HG03139 (cell line): ENCODE measurements around the gene TPRX1.
"Not testable (repeated sequence)": the region's sequence is repeated elsewhere in the genome, so short reads cannot be mapped to it uniquely, and the experiment has no call there.

Experiments
- ATAC-seq: cut with Tn5 transposase; IDR thresholded peaks from one replicate; pipeline ENCODE4 v1.9.1; 2021; ENCODE audit not compliant: unreplicated experiment

The TPRX1 gene, protein sequence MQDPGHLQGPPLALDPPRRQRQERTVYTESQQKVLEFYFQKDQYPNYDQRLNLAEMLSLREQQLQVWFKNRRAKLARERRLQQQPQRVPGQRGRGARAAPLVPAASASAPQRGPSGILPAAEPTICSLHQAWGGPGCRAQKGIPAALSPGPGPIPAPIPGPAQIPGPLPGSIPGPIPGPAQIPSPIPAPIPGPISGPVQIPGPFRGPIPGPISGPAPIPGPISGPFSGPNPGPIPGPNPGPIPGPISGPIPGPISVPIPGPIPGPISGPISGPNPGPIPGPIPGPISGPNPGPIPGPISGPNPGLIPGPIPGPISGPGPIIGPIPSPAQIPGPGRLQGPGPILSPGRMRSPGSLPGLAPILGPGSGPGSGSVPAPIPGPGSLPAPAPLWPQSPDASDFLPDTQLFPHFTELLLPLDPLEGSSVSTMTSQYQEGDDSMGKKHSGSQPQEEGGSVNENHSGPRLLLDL

DNA sequence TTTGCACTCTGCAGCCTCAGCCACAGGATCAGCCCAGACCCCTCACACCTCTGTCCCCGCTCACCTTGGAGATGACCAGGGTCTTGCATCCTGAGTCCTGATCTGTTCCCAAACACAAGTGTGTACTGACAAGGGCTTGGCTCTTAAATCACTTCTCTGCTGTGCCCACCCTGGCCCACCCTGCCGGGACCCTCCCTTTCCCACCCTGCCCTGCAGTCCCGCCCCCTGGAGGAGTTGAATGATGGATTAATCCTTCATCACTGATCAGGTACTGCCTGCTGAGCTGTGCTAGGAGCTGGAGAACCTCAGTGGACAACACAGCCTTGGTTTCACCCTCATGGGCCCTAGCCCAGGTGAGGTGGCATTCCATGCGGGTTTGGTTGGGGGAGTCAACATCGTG lies at the start of gene TPRX1:
TSS of gene TPRX1 (minus strand) at position 101 of the 400 bp plus-strand sequence. CDS start at position 89, 12 bp downstream.
- not testable (repeated sequence) for ATAC-seq

DNA sequence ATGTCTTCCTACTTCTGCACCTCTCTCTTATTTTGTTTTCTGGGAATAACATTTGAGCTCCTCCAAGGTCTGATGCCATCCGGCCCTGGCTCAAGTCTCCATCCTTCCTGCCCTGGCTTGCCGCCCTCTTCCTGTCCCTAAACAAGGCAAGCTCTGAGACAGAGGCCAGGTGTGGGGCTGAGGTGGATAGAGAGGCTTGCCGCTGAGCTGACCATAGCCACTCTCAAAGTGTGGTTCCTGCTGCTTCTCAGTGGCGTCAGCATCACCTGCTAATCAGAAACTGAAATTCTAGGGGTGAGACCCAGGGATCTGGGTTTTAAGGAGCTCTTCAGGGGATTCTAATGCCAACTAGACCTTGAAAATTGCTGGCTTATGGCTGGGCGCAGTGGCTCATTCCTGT lies 48.7 kb upstream of the TPRX1 start:
- no peak for ATAC-seq

DNA sequence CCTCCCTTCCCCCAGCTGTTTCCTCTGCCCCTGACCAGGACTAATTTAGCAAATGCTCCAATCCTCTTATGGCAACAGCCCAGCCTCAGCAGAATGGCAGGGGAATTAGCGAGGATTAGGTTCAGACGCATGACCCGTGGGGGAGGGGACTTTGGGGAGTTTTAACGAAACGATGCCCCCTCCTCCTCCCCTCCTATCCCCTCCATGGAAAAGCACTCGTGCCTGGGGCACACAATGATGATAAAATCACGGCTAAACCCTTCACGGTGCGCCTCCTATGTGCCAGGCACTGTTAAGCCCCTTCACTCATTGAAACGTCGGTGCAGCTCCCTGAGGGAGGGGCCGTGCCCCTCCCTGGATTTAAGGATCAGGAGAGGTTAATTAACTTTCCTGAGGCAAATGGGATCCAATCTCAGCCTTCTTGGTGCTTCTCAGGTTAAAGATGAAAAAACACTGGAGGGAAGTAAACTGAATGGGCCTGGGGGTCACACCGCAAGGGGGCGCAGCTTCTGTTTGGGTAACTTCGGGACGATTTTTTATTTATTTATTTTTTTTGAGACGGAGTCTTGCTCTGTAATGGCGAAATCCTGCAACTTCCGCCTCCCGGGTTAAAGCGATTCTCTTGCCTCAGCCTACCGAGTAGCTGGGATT lies 44.6 kb upstream of the TPRX1 start:
- no peak for ATAC-seq

DNA sequence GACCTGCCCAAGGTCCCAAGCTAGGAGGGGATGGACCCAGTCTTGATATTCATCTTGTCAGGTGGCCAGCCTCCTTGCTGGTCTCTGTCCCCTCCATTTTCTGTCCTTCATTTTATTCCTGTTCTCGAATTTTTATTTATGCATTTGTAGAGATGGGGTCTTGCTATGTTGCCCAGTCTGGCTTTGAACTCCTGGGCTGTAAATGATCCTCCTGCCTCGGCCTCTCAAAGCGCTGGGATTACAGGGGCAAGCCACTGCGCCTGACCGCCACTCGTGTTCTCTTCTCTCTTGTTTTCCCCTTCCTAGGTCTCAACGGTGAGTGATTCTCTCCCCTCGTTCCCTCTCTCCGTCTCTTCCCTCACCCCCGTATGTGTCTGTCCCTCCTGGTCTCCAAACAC lies 44.1 kb upstream of the TPRX1 start:
- no peak for ATAC-seq

DNA sequence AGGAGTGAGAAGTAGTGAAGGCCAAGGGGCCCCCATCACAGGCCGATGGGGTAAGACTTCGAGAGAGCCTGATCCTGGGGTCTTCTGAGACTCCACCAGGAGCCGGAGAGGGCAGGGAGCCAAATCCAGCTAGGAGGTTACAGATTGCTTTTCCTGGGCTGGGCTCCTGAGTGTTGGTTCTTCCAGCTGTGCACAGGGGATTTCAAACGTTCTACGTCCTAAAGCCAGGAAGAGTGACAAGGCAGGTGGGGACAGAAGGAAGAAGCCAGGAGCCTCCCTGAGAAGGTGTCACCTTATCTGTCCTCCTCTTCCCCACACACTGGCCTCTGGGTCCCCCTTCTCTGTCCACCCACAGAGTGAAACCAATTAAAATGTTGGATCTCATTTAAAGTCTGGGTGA lies 38.6 kb upstream of the TPRX1 start:
- no peak for ATAC-seq

DNA sequence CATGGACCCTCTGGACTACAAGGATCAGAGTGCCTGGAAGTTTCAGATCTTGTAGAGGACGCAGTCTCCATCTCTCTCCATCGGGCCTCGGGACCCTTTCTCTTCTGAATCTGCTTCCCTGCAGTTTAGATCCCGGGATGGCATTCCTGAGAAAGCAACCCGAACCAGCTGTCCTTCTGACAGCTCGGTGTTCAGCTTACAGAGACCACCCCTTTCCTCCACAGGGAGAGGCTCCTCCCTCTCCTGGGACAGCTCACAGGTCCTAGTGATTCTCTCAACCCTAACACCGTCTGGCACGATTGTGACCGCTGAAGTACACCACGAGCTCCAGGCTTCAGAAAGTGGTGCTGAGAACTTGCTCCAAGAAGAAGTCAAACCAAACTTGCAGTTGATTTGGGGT lies 35.6 kb upstream of the TPRX1 start:
- no peak for ATAC-seq

DNA sequence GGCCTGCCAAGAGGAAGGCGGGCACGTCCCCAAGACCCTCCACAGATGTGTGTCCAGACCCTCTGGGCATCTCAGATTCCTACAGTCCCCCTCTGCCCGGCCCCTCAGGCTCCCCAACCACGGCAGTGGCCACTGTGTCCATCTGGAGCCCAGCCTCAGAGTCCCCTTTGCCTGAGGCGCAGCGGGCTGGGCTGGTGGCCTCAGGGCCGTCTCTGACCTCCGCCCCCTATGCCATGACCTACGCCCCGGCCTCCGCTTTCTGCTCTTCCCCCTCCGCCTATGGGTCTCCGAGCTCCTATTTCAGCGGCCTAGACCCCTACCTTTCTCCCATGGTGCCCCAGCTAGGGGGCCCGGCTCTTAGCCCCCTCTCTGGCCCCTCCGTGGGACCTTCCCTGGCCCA lies 35.1 kb upstream of the TPRX1 start:
- no peak for ATAC-seq

DNA sequence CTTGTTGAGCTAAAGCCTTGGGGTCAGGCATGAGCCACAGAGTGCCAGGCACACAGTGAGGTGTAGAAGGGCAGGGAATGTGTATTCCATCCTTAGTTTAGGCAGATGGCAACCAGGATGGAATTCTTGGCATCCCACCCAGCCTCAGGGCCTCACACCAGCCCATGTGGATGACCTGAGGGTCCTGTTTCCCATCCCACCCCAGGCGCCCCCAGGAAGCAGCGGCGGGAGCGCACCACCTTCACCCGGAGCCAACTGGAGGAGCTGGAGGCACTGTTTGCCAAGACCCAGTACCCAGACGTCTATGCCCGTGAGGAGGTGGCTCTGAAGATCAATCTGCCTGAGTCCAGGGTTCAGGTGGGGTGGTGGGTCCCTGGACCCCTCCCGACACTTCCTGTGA lies 31.7 kb upstream of the TPRX1 start:
- no peak for ATAC-seq

DNA sequence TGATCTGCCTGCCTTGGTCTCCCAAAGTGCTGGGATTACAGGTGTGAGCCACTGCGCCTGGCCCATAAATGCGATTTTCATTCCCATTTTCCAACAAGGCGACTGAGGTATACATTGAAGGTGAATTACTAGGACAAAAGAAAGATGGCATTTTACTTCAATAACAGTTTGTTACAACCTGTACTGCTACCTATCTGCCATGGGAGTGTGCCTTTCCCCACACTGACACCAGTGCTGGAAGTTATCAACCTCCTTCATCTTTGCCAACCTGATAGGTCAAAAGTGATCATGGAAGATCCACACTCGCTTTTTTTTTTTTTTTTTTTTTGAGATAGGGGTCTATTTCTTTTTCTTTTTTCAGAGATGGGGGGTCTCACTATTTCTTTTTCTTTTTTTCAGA lies 28.4 kb upstream of the TPRX1 start:
- no peak for ATAC-seq

DNA sequence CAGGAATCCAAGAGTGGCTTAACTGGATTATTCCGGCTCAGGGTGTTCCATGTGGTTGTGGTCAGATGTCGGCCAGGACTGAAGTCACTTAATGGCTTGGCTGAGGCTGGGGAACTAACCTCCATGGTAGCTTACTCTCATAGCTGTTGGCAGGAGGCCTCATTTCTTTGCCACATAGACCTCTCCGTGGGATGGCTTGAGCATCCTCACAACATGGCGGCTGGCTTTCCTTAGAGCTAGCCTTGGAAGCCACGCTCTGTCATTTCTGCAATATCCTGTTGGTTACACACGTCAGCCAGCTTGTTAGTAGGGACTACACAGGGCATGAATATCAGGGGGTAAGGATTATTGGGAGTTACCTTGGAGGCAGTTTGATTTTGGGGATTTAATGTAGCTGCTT lies 22.4 kb upstream of the TPRX1 start:
- ATAC-seq = no peak

DNA sequence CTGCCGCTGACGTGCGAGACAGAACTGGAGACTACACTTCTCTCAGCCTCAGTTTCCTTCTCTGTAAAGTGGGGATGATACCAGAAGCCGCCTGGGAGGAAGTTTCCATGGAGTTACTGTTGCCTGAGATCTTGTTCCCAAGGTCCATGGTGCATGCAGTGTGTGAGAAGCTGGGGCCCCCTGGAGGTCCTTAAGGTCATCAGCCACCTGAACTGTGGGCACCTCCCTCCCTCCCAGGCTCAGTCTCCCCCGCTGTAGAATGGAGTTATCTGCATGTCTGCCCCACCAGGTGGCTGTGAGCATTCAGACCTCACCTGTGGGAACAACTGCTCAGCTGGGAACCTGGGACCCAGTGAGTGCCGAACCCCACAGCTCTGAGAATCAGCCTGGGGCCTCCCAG lies 20.0 kb upstream of the TPRX1 start:
- ATAC-seq = no peak

DNA sequence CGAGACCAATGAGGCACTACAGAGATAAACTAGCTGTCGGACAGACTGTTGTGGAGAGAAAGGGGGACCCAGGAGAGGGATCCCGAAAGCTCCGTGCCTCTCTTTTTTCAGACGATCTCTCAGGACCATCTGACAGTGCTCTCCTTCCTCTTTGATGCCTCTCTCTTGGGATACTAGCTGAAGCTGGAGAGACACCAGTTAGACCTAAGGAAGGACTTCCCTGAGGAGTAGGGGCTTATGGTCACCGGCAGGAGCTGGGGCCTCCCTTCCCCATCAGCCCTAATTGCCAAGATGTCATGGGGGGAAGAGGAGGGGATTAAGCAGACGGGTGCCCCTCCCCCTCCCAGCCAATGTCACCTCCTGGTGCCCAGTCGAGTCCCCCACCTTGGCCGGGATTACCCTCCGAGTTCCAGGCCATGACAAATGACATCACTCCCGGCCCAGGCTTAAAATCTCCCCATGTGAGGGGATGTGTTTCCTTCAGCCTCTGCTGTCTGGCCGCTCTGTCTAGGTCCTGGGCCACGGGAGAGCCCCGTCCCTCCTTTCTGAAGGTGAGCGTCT lies 17.2 kb upstream of the TPRX1 start, which contains the start of gene CRX:
TSS of gene CRX (plus strand) at position 478 of the 561 bp plus-strand sequence. CDS start 12,507 bp downstream, outside the sequence.
- no peak for ATAC-seq

DNA sequence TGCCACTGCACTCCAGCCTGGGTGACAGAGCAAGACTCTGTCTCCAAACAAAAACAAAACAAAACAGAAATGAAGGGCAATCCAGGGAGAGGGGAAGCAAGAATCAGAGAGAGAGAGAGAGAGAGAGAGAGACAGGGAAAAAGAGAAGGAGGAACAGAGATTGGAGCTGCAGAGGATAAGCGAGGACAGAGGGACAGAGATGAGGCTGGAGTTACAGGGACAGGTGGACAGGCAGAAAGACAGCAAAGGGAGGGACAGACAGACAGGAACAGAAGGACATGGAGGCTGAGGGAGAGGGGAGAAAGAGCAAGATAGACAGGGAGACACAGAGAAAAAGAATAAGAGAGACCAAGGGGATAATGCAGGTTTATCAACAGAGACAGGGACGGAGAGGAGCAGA lies 16.1 kb upstream of the TPRX1 start:
- no peak for ATAC-seq

DNA sequence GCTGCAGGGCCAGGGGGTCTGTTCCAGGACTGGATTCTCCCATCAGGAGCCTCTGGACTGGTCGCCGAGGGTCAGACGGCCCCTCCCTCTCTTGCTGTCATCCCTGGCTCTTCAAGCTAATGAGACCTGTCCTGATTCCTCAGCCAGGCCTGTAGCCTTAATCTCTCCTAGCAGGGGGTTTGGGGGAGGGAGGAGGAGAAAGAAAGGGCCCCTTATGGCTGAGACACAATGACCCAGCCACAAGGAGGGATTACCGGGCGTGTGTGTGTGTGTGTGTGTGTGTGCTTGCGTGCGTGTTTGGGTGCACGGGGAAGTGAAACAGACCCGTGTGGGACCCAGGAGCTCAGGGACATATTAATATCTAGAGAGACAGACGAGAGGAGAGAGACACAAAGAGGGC lies 15.5 kb upstream of the TPRX1 start:
- no peak for ATAC-seq

DNA sequence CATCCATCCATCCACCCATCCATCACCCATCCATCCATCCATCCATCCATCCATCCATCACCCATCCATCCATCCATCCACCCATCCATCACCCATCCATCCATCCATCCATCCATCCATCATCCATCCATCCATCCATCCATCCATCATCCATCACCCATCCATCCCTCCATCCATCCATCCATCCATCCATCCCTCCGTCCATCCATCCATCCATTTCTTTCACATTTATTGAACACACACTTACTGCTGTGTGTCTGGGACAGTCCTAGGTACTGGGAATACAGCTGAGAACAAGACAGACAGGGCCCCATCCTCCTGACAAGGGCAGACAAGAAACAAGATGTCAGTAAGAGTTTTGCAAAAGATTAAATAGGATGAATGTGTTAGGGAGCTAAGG lies 13.9 kb upstream of the TPRX1 start:
- ATAC-seq = not testable (repeated sequence)

DNA sequence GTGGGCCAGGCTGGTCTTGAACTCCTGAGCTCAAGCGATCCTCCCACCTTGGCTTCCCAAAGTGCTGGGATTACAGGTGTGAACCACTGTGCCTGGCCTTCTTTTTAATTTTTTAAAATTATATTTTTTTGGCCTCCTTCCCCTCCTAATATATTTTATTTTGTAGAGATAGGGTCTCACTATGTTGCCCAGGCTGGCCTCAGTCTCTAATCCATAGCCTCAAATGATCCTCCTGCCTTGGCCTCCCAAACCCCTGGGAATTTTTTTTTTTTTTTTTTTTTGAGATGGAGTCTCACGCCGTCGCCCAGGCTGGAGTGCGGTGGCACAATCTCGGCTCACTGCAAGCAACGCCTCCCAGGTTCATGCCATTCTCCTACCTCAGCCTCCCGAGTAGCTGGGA lies 11.9 kb upstream of the TPRX1 start:
- ATAC-seq = not testable (repeated sequence)

DNA sequence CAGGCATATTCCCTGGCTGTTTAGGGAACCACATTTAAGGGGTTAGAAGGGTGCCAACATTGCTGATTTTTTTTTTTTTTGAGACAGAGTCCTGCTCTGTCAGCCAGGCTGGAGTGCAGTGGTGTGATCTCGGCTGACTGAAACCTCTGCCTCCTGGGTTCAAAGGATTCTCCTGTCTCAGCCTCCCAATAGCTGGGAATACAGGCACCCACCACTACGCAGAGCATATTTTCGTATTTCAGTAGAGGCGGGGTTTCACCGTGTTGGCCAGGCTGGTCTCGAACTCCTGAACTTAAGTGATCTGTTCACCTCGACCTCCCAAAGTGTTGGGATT lies 9.6 kb upstream of the TPRX1 start:
- ATAC-seq = no peak

DNA sequence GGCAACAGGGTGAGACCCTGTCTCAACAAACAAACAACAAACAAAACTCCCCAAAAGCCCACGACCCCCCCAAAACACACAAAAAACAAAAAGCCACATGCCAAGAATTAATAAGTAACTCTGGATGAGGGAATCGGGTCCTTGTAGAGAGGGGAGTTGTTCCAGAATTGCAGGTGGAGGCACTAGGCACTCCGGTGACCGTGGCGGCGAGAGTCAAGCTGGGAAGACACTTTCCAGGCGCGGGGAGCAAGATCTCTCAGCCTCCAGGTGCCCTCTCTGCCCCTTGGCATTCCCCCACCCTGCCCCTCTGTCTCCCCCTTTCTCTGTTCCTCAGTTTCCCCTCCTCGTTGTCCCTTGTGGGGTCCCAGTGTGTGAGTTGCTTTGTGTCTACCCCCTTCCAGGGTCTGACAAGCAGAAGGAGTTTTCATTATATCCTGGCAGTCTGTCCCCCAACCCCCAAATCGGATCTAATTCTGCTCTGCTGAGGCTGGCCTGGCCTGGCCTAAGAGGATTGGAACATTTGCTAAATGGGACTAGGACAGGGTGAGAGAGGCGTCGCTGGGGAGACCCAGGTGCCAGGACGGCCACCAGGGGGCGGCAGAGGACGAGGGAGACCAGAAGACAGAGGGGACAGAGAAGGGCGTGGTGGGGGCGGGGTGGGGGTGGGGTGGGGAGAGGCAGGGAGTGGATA lies 9.1 kb upstream of the TPRX1 start:
- no peak for ATAC-seq

DNA sequence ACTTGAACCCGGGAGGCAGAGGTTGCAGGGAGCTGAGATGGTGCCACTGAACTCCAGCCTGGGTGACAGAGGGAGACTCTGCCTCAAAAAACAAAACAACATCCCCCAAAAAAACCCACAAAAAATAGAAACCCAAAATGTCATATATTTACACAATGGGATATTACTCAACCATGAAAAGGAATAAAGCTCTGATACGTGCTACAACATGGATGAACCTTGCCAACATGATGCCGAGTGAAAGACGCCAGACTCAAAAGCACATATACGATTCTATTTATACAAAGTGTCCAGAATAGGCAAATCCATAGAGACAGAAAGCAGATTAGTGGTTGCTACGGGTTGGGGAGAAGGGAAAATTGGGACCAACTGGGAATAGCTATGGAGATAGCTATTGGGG lies 2.1 kb upstream of the TPRX1 start:
- no peak for ATAC-seq

DNA sequence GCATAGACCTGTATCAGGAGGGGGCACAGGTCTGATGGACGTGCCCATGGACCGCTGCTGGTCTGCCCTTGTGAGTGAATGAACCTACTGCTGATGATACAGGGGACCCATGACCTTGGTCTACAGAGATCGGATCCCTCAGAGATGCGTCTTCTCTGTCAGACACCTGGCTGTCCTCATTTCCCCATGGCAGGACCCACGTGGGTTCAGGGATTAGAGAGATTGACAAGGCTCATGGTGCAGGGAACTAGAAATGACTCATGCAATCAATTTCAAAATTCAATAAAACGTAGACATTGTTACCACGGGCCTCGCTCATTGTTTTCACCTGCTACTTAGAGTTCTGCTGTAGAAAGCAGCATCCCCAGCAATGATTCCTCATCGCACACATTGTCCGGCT lies 962 bp upstream of the TPRX1 start:
- no peak for ATAC-seq

DNA sequence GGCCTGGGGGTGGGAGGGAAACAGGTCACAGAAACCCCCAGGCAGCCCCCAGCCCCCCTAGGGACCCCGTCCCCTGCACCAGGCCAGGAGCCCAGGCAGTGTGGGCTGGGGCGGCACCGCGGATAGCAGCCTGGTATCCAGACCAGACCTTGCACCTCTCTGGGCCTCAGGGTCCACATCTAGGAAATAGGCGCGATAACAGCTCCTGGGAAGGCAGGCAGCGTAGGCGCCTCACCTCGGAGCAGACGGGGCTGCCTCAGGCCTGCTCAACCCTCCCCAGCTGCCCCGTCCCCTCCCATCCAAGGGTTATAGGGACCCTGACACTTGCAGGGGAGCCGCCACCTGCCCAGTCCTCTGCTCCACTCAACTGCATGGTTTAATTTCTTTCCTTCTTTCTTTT lies 680 bp downstream of the TPRX1 start:
- not testable (repeated sequence) for ATAC-seq

DNA sequence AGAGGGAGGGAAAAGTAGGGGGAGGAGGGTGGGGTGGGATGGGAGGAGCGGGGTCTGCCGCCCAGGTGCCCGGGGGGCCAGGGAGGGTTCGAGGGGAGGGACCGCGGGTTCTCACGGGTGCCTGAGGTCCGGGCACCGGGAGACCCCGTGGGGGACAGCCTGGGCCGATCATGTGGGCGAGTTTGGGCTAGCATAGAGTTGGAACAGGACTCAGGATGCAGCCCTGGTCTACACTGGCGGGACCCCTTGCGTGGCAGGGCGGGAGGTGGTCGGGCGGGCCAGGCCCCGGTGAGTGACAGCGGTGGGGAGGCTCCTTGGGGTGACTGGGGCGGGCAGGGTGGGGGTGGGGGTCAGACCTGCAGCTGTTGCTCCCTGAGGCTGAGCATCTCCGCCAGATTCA lies 1.2 kb downstream of the TPRX1 start:
- not testable (repeated sequence) for ATAC-seq
